ENCODE results near the gene SOX10.

DNA sequence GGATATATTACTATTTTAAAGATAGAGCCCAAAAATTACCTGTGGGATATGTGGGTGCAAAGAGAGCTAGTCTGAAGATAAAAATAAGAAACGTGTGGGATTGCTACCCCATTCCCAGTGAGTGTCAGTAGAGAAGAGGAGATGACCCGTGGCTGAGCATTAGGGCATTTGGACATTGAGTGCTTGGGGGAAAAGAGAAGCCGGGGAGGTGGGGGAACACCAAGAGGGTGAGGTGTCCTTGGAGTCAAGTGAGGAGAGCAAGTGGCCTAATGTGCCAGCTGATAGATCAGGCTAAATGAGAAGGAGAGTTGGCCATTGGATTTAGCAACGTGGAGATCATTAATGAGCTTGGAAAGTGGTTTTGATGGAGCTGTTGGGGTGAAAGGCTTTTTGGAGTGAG is 29.7 kb downstream of the SOX10 start:
- TF ChIP-seq, protein P1, sequence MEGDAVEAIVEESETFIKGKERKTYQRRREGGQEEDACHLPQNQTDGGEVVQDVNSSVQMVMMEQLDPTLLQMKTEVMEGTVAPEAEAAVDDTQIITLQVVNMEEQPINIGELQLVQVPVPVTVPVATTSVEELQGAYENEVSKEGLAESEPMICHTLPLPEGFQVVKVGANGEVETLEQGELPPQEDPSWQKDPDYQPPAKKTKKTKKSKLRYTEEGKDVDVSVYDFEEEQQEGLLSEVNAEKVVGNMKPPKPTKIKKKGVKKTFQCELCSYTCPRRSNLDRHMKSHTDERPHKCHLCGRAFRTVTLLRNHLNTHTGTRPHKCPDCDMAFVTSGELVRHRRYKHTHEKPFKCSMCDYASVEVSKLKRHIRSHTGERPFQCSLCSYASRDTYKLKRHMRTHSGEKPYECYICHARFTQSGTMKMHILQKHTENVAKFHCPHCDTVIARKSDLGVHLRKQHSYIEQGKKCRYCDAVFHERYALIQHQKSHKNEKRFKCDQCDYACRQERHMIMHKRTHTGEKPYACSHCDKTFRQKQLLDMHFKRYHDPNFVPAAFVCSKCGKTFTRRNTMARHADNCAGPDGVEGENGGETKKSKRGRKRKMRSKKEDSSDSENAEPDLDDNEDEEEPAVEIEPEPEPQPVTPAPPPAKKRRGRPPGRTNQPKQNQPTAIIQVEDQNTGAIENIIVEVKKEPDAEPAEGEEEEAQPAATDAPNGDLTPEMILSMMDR (conservative IDR thresholded peaks at IDR 0.05; ENCODE audit: low read length), result no peak
- no peak for TF ChIP-seq EZH2phosphoT487 (IDR thresholded peaks at IDR 0.05; ENCODE audit: borderline replicate concordance)

Data from Loucy (cell line).